ENCODE data around the gene MBLAC1. TPM values are rescaled to one million over a fixed set of nuclear protein-coding genes. Genes with fewer than 3 reads are reported as not detected.

The MBLAC1 gene
- total RNA-seq, 1 experiment from 2014 or later, result 0.70 TPM

GRCh38 chr7:100088621-100089457, 37.9 kb upstream of the MBLAC1 start, which contains the start of gene COPS6:
TSS of gene COPS6 (plus strand) at chr7:100088969. CDS start at chr7:100088991, 22 bp downstream.
- DNase-seq, result peak; percentile 52 to 86
- Histone ChIP-seq H3K27ac (peak within 1 kb of the TSS; percentile 62), H3K27me3 (ENCODE audit: insufficient read depth, low read depth) (no peaks in the 10 kb centered on the region), H3K36me3 (ENCODE audit: low read depth) (peaks cover 3% of the 10 kb centered on the region; the same call in 1 of the 2 replicates), H3K79me2 (ENCODE audit: low read depth) (peaks cover 7% of the 10 kb centered on the region; the same call in 1 of the 2 replicates), H3K4me3 (peak within 1 kb of the TSS; percentile 86), H3K9me2 (ENCODE audit: insufficient read depth) (no peaks in the 10 kb centered on the region), H3K4me2 (peak within 1 kb of the TSS; percentile 97), H3F3A (ENCODE audit: insufficient read depth, low read depth) (peaks cover 57% of the 10 kb centered on the region), H4K20me1 (ENCODE audit: insufficient read depth) (0 out of 2 replicates have a peak, but pooled peaks cover 7% of the 10 kb centered on the region), H3K9me3 (ENCODE audit: insufficient read depth, low read depth) (no peaks in the 10 kb centered on the region), H3K4me1 (replicated peaks; ENCODE audit: insufficient read depth) (peaks cover 26% of the 10 kb centered on the region), H2AFZ (peak within 1 kb of the TSS; percentile 87)
- ChIA-PET POLR2A (ENCODE audit: unreplicated experiment) (interaction anchor here (0.5 kb wide), 1 partner anchor 71 kb away, joined by 4 read pairs; no protein-coding TSS in a partner anchor), CTCF (interaction anchor here (0.5 kb wide), 1 partner anchor 45 kb away, joined by 5 read pairs; no protein-coding TSS in a partner anchor)
- intact Hi-C loops (cut with micrococcal nuclease; ENCODE audit: unreplicated experiment), result no loop called here
- TSS peak; percentile 39 for BruUV-seq (replicated peaks)
- TF ChIP-seq CTCF (conservative IDR thresholded peaks at IDR 0.05) (no peak), EZH2 (IDR thresholded peaks at IDR 0.05; ENCODE audit: low read depth) (no peak)

- Histone ChIP-seq H3K9me2 (ENCODE audit: insufficient read depth) (no peaks in the 10 kb centered on the region), H2AFZ (peak overlapping the region; percentile 87), H3K4me1 (replicated peaks; ENCODE audit: insufficient read depth) (peaks cover 26% of the 10 kb centered on the region), H3K9me3 (ENCODE audit: insufficient read depth, low read depth) (no peaks in the 10 kb centered on the region), H3F3A (ENCODE audit: insufficient read depth, low read depth) (peaks cover 65% of the 10 kb centered on the region), H3K4me2 (peak overlapping the region; percentile 97), H3K79me2 (ENCODE audit: low read depth) (peaks cover 7% of the 10 kb centered on the region; the same call in 1 of the 2 replicates), H4K20me1 (ENCODE audit: insufficient read depth) (peaks cover 8% of the 10 kb centered on the region; the same call in 1 of the 2 replicates), H3K36me3 (ENCODE audit: low read depth) (peaks cover 11% of the 10 kb centered on the region), H3K27ac (peak overlapping the region; percentile 62), H3K27me3 (ENCODE audit: insufficient read depth, low read depth) (no peaks in the 10 kb centered on the region), H3K4me3 (peak overlapping the region; percentile 86)
- POLR2A ChIA-PET (ENCODE audit: unreplicated experiment), result interaction anchor here (0.5 to 0.6 kb wide), 2 partner anchors 44 to 70 kb away, joined by 3 to 4 read pairs; no protein-coding TSS in a partner anchor
- CTCF ChIA-PET, result interaction anchor here (0.6 kb wide), 1 partner anchor 45 kb away, joined by 17 read pairs; no protein-coding TSS in a partner anchor
- intact Hi-C loops (cut with micrococcal nuclease; ENCODE audit: unreplicated experiment), result no loop called here
- no TSS peak for BruUV-seq (replicated peaks)
- DNase-seq, result no peak
- TF ChIP-seq EZH2 (IDR thresholded peaks at IDR 0.05; ENCODE audit: low read depth) (no peak), CTCF (conservative IDR thresholded peaks at IDR 0.05) (no peak)
Measured at GRCh38 chr7:100089458-100090196, 37.1 kb upstream of the MBLAC1 start.
